Measurements from ENCODE around the gene ASB9. TPM values are rescaled to one million over a fixed set of nuclear protein-coding genes. Genes with fewer than 3 reads are reported as not detected.
"Not testable (repeated sequence)": the region's sequence is repeated elsewhere in the genome, so short reads cannot be mapped to it uniquely, and the experiment has no call there.

ASB9 gene
- total RNA-seq, 1 donor from 2014 or later: not detected

DNA sequence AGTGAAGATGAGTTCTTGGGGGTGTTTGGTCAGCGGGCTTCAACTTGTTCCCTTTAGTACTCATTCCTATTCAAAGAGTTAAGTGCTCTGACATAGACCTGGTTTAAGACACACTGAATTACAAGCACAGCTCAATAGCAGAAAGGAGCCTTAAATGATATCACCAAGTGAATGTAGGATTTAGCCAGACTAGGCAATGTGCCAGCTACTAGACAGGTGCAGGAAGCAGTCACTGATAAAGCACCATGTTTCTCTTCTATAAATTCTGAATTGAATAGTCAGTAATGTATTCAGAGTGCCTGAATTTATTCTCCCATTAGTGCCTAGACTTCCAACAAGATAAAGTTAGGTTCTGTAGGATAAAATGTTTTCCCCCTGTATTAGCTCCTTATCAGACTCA lies 63.6 kb downstream of the ASB9 start:
- intact Hi-C loops (cut with micrococcal nuclease): no loop called here
- Mint-ChIP-seq H3K27me3 (no peaks in the 10 kb centered on the region), H3K36me3 (ENCODE audit: low read depth) (no peaks in the 10 kb centered on the region), H3K4me3 (no peak overlapping the region), H3K27ac (no peak overlapping the region), H3K4me1 (peaks cover 3% of the 10 kb centered on the region), H3K9me3 (no peaks in the 10 kb centered on the region)
- DNase-seq (no peak), ATAC-seq (ENCODE audit: low read depth) (no peak)
- CTCF ChIA-PET: no interaction called here
- POLR2A ChIA-PET: no interaction called here
- TF ChIP-seq CTCF (IDR thresholded peaks at IDR 0.05): no peak

GRCh38 chrX:15204130-15204751 lies 65.6 kb downstream of the ASB9 start:
- peaks cover 3% of the 10 kb centered on the region for H3K4me1 Mint-ChIP-seq
- ChIA-PET CTCF (no interaction called here), POLR2A (no interaction called here)
- H3K4me3 Mint-ChIP-seq: no peak overlapping the region
- H3K9me3 Mint-ChIP-seq: no peaks in the 10 kb centered on the region
- ATAC-seq (ENCODE audit: low read depth) (no peak), DNase-seq (no peak)
- H3K27me3 Mint-ChIP-seq: no peaks in the 10 kb centered on the region
- no peak for TF ChIP-seq CTCF (IDR thresholded peaks at IDR 0.05)
- intact Hi-C loops (cut with micrococcal nuclease): no loop called here
- no peak overlapping the region for H3K27ac Mint-ChIP-seq
- H3K36me3 Mint-ChIP-seq (ENCODE audit: low read depth): no peaks in the 10 kb centered on the region

DNA sequence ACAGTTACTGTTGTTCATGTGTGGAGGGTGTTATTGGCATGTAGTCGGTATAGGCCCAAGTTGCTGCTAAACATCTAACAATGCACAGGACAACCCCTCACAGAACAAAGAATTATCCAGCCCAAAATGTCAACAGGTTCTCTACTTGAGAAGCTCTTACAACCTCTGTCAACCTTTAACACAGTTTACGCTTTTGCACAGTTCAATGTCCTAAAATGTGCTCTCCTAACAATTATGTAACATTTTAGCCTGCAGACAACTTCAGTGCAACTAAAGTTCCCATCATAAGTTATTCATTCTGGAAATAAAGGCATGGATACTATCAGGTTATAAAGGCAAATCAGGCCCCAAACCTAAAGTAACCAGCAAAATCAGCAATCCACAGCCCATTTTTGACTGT lies 66.2 kb downstream of the ASB9 start:
- Mint-ChIP-seq H3K4me3 (no peak overlapping the region), H3K4me1 (peaks cover 3% of the 10 kb centered on the region), H3K27ac (no peak overlapping the region)

DNA sequence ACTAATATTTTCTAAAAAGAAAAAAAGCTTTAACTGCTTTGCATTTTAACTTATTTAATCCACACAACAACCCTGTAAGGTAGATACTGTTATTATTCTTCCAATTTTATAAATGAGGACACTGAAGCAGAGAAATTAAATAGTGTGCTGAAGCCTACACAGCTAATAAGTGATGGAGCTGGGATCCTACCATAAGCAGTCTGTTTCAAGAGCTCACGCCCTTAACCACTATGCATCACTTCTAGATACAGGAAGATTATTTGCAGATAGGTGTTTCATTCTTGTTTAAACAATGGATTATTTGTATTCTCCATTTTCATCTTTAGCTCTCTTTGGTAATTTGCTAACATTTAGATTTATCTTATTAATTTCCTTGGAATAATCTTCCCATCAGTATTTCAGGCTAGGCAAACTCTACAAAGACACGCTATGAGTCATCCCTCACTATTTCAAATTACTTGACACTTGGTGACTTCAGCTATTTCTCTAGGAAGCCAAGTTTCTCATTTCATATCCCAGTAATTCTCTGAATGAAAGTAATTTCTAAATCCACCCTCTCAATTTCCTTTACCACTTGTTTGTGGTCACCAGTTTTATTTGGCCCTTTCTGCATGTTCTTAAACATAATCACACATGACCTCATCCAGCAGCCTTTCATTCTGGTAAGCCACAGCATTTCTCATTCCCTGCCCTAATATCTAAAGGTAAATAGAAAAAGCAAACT lies 67.3 kb downstream of the ASB9 start:
- intact Hi-C loops (cut with micrococcal nuclease): no loop called here
- DNase-seq (no peak), ATAC-seq (ENCODE audit: low read depth) (no peak)
- Mint-ChIP-seq H3K27ac (no peak overlapping the region), H3K36me3 (ENCODE audit: low read depth) (no peaks in the 10 kb centered on the region), H3K4me3 (no peak overlapping the region), H3K27me3 (no peaks in the 10 kb centered on the region), H3K4me1 (no peaks in the 10 kb centered on the region), H3K9me3 (no peaks in the 10 kb centered on the region)
- POLR2A ChIA-PET: no interaction called here
- CTCF ChIA-PET: no interaction called here
- TF ChIP-seq CTCF (IDR thresholded peaks at IDR 0.05): no peak

More for the DNA sequence above, 66.2 kb downstream of the ASB9 start:
- no peak for DNase-seq
- H3K9me3 Mint-ChIP-seq: no peaks in the 10 kb centered on the region
- no peak for TF ChIP-seq CTCF (IDR thresholded peaks at IDR 0.05)
- no peak for ATAC-seq (ENCODE audit: low read depth)
- CTCF ChIA-PET: no interaction called here
- H3K36me3 Mint-ChIP-seq (ENCODE audit: low read depth): no peaks in the 10 kb centered on the region
- H3K27me3 Mint-ChIP-seq: no peaks in the 10 kb centered on the region
- intact Hi-C loops (cut with micrococcal nuclease): no loop called here
- POLR2A ChIA-PET: no interaction called here

DNA sequence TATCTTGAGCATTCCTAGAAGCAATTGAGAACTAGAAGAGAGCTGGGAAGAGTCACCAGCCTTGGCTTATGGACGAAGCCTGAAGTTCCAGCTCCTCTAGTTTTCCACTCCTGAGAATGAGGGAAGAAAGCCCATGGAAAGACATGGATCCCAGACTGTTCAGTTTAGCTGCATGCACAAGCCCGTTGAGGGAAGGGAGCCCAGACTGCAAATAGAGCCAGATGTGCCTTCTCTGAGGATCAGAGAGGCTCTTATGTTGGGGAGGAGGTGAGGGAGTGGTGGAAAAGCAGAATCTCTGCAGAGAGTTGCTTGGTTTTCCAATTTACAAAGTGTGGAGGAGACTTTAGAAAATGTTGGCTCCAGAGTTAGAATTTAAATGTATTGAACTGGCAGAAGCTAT lies 69.0 kb downstream of the ASB9 start:
- intact Hi-C loops (cut with micrococcal nuclease): no loop called here
- H3K4me1 Mint-ChIP-seq: no peaks in the 10 kb centered on the region
- no peak for TF ChIP-seq CTCF (IDR thresholded peaks at IDR 0.05)
- ChIA-PET CTCF (no interaction called here), POLR2A (no interaction called here)
- no peaks in the 10 kb centered on the region for H3K9me3 Mint-ChIP-seq
- H3K27me3 Mint-ChIP-seq: no peaks in the 10 kb centered on the region
- no peaks in the 10 kb centered on the region for H3K36me3 Mint-ChIP-seq (ENCODE audit: low read depth)
- no peak overlapping the region for H3K4me3 Mint-ChIP-seq
- no peak for DNase-seq
- no peak overlapping the region for H3K27ac Mint-ChIP-seq
- no peak for ATAC-seq (ENCODE audit: low read depth)

GRCh38 chrX:15198608-15199202 lies 71.2 kb downstream of the ASB9 start:
- H3K9me3 Mint-ChIP-seq; H3K27ac Mint-ChIP-seq; POLR2A ChIA-PET; H3K36me3 Mint-ChIP-seq (ENCODE audit: low read depth); intact Hi-C loops (cut with micrococcal nuclease); H3K27me3 Mint-ChIP-seq; H3K4me1 Mint-ChIP-seq; ATAC-seq (ENCODE audit: low read depth); DNase-seq; H3K4me3 Mint-ChIP-seq; CTCF ChIA-PET: not testable (repeated sequence)
